HepG2 (cell line): ENCODE results near the gene HSPA1L. TPM values are rescaled to one million over a fixed set of nuclear protein-coding genes. Genes with fewer than 3 reads are reported as not detected.

ENCODE experiments used
- DMAP1 ChIP-seq: IDR thresholded peaks from 2 replicates; pipeline ENCODE4 v1.6.1; 2016
- DRAP1 ChIP-seq: IDR thresholded peaks from 2 replicates; pipeline ENCODE4 v1.6.1; 2016; ENCODE audit warnings: missing genetic modification reagents, missing compliant biosample characterization
- MYNN ChIP-seq: sonication (generic); formaldehyde crosslinking; IDR thresholded peaks from 2 replicates; pipeline ENCODE4 v1.4.0; 2020; ENCODE audit warnings: mild to moderate bottlenecking, low read depth, missing genetic modification reagents
- NKX3-1 ChIP-seq: sonication (generic); formaldehyde crosslinking; IDR thresholded peaks from 2 replicates; pipeline ENCODE4 v1.5.0; 2020; ENCODE audit warnings: missing genetic modification reagents
- PAX8 ChIP-seq: sonication (generic); formaldehyde crosslinking; IDR thresholded peaks from 2 replicates; pipeline ENCODE4 v1.8.0; 2022; ENCODE audit warnings: mild to moderate bottlenecking, missing genetic modification reagents, borderline replicate concordance
- RAD21 ChIP-seq: fragments of 450-650 bp; formaldehyde crosslinking; IDR thresholded peaks from 2 replicates; pipeline ENCODE4 v1.5.0; 2020; ENCODE audit warnings: mild to moderate bottlenecking
- SOX5 ChIP-seq: IDR thresholded peaks from 2 replicates; pipeline ENCODE4 v1.6.1; 2016; ENCODE audit warnings: borderline replicate concordance
- SP1 ChIP-seq, 2 experiments: fragments of 450-650 bp in 1 of 2; sonication (generic) in 1 of 2; formaldehyde crosslinking in 1 of 2; IDR thresholded peaks; 2 replicates each; pipeline versions ENCODE4 v1.4.0 to v1.6.1; 2016 to 2020; ENCODE audit warnings: missing genetic modification reagents in 1 of 2
- TAF1 ChIP-seq: sonication (generic); formaldehyde crosslinking; IDR thresholded peaks from 2 replicates; pipeline ENCODE4 v1.4.0; 2020; ENCODE audit warnings: missing genetic modification reagents
- TAF15 ChIP-seq: fragments of 200-400 bp; formaldehyde crosslinking; IDR thresholded peaks from one replicate; pipeline ENCODE4 v1.6.1; 2018; ENCODE audit warnings: mild to moderate bottlenecking, low read depth, low read length; ENCODE audit not compliant: poor library complexity, severe bottlenecking
- THAP7 ChIP-seq: sonication (generic); formaldehyde crosslinking; IDR thresholded peaks from 2 replicates; pipeline ENCODE4 v1.8.1; 2023; ENCODE audit warnings: mild to moderate bottlenecking, missing genetic modification reagents
- TSC22D2 ChIP-seq: sonication (generic); formaldehyde crosslinking; IDR thresholded peaks from 2 replicates; pipeline ENCODE4 v1.5.1; 2020; ENCODE audit warnings: missing genetic modification reagents, mild to moderate bottlenecking, borderline replicate concordance
- XRCC5 ChIP-seq: fragments of 200-400 bp; formaldehyde crosslinking; optimal IDR thresholded peaks from 2 replicates; pipeline ENCODE3; 2017; ENCODE audit warnings: mild to moderate bottlenecking, low read length
- ZFP1 ChIP-seq: IDR thresholded peaks from 2 replicates; pipeline ENCODE4 v1.6.1; 2016
- ZIK1 ChIP-seq: sonication (generic); formaldehyde crosslinking; IDR thresholded peaks from 2 replicates; pipeline ENCODE4 v1.5.0; 2020; ENCODE audit warnings: mild to moderate bottlenecking, low read depth, missing genetic modification reagents, borderline replicate concordance
- ZNF124 ChIP-seq: sonication (generic); formaldehyde crosslinking; IDR thresholded peaks from 2 replicates; pipeline ENCODE4 v1.4.0; 2020; ENCODE audit warnings: missing genetic modification reagents
- ZNF160 ChIP-seq: sonication (generic); formaldehyde crosslinking; IDR thresholded peaks from 2 replicates; pipeline ENCODE4 v1.8.0; 2022; ENCODE audit warnings: mild to moderate bottlenecking, inconsistent platforms, missing genetic modification reagents
- ZNF180 ChIP-seq: sonication (generic); formaldehyde crosslinking; IDR thresholded peaks from 2 replicates; pipeline ENCODE4 v1.4.0; 2020; ENCODE audit warnings: low read depth, missing genetic modification reagents, borderline replicate concordance
- ZNF24 ChIP-seq: fragments of 450-650 bp; IDR thresholded peaks from 2 replicates; pipeline ENCODE4 v1.6.1; 2017; ENCODE audit warnings: antibody characterized with exemption, mild to moderate bottlenecking
- ZNF724P ChIP-seq: sonication (generic); formaldehyde crosslinking; IDR thresholded peaks from 2 replicates; pipeline ENCODE4 v1.8.0; 2022; ENCODE audit warnings: missing genetic modification reagents, borderline replicate concordance
- polyA plus RNA-seq, 8 experiments: library from polyadenylated mRNA; depleted of rRNA in 3 of 8; stranded (reverse) in 7 of 8; unstranded in 1 of 8; fragments of >200 nt; fragmentation: Illumina TruSeq in 4 of 8; extraction: Trizol in 4 of 8; gene quantifications; 2 replicates each; pipeline versions ENCODE4 v1.2.1 to v1.2.3, GENCODE V29; 2011 to 2016; ENCODE audit warnings: low read depth in 4 of 8, missing spikeins in 1 of 8, mixed read lengths in 1 of 8; ENCODE audit not compliant: insufficient read depth in 1 of 8
- total RNA-seq, 5 experiments: library from RNA; depleted of rRNA; stranded (reverse); fragments of >200 nt; fragmentation: Illumina TruSeq; extraction: Trizol; gene quantifications; 2 replicates each; pipeline ENCODE4 v1.2.3, GENCODE V29; 2016; ENCODE audit warnings: low read depth in 1 of 5
- TF ChIP-seq, protein P1 (sequence below): sonication (generic); formaldehyde crosslinking; IDR thresholded peaks from 2 replicates; pipeline ENCODE4 v1.5.0; 2020; ENCODE audit warnings: mild to moderate bottlenecking, missing genetic modification reagents, moderate library complexity
- TF ChIP-seq, protein P2 (sequence below): sonication (generic); formaldehyde crosslinking; IDR thresholded peaks from 2 replicates; pipeline ENCODE4 v1.5.0; 2020; ENCODE audit warnings: missing genetic modification reagents
- TF ChIP-seq, protein P3 (sequence below): IDR thresholded peaks from 2 replicates; pipeline ENCODE4 v1.6.1; 2018; ENCODE audit warnings: missing genetic modification reagents, mild to moderate bottlenecking, missing compliant biosample characterization
- TF ChIP-seq, protein P4 (sequence below): conservative IDR thresholded peaks from 2 replicates; pipeline ENCODE4 v1.6.1; 2018; ENCODE audit warnings: missing genetic modification reagents

Gene HSPA1L
- total and polyA plus RNA-seq, 2 of the 13 experiments (the other 11 are each of a cell fraction or from before 2014, with no cell fraction given), result 0.55 to 1.0 TPM

- TF ChIP-seq MYNN (no peak; the same call in 1 of the 2 replicates), THAP7 (CRISPR knock-in tag) (peak; percentile 79), ZIK1 (no peak), PAX8 (CRISPR knock-in tag) (no peak), ZNF180 (CRISPR knock-in tag) (no peak), RAD21 (CRISPR knock-in tag) (no peak), DRAP1 (CRISPR knock-in tag) (peak; percentile 56; the same call in 1 of the 2 replicates), TAF1 (CRISPR knock-in tag) (peak; percentile 54; the same call in 1 of the 2 replicates), ZNF124 (CRISPR knock-in tag) (0 out of 2 replicates have a peak, but pooled peaks have one; percentile 50), TSC22D2 (CRISPR knock-in tag) (0 out of 2 replicates have a peak, but pooled peaks have one; percentile 49), ZNF24 (no peak), XRCC5 (peak; percentile 42), ZFP1 (peak; percentile 70; the same call in 1 of the 2 replicates), TAF15 (peak; percentile 59), SP1 (IDR thresholded peaks at IDR 0.05) (no peak), SP1 (CRISPR knock-in tag; IDR thresholded peaks at IDR 0.05) (peak; percentile 49; the same call in 1 of the 2 replicates), ZNF724P (no peak), SOX5 (CRISPR knock-in tag) (0 out of 2 replicates have a peak, but pooled peaks have one; percentile 41), NKX3-1 (CRISPR knock-in tag) (no peak), DMAP1 (CRISPR knock-in tag) (peak; percentile 63; the same call in 1 of the 2 replicates), ZNF160 (CRISPR knock-in tag) (no peak)
- TF ChIP-seq, protein P1, sequence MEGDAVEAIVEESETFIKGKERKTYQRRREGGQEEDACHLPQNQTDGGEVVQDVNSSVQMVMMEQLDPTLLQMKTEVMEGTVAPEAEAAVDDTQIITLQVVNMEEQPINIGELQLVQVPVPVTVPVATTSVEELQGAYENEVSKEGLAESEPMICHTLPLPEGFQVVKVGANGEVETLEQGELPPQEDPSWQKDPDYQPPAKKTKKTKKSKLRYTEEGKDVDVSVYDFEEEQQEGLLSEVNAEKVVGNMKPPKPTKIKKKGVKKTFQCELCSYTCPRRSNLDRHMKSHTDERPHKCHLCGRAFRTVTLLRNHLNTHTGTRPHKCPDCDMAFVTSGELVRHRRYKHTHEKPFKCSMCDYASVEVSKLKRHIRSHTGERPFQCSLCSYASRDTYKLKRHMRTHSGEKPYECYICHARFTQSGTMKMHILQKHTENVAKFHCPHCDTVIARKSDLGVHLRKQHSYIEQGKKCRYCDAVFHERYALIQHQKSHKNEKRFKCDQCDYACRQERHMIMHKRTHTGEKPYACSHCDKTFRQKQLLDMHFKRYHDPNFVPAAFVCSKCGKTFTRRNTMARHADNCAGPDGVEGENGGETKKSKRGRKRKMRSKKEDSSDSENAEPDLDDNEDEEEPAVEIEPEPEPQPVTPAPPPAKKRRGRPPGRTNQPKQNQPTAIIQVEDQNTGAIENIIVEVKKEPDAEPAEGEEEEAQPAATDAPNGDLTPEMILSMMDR (CRISPR knock-in tag), result peak; percentile 26
- TF ChIP-seq, protein P2, sequence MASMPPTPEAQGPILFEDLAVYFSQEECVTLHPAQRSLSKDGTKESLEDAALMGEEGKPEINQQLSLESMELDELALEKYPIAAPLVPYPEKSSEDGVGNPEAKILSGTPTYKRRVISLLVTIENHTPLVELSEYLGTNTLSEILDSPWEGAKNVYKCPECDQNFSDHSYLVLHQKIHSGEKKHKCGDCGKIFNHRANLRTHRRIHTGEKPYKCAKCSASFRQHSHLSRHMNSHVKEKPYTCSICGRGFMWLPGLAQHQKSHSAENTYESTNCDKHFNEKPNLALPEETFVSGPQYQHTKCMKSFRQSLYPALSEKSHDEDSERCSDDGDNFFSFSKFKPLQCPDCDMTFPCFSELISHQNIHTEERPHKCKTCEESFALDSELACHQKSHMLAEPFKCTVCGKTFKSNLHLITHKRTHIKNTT (CRISPR knock-in tag), result no peak
- TF ChIP-seq, protein P3, sequence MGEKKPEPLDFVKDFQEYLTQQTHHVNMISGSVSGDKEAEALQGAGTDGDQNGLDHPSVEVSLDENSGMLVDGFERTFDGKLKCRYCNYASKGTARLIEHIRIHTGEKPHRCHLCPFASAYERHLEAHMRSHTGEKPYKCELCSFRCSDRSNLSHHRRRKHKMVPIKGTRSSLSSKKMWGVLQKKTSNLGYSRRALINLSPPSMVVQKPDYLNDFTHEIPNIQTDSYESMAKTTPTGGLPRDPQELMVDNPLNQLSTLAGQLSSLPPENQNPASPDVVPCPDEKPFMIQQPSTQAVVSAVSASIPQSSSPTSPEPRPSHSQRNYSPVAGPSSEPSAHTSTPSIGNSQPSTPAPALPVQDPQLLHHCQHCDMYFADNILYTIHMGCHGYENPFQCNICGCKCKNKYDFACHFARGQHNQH (CRISPR knock-in tag), result peak; percentile 81; the same call in 1 of the 2 replicates
- TF ChIP-seq, protein P4, sequence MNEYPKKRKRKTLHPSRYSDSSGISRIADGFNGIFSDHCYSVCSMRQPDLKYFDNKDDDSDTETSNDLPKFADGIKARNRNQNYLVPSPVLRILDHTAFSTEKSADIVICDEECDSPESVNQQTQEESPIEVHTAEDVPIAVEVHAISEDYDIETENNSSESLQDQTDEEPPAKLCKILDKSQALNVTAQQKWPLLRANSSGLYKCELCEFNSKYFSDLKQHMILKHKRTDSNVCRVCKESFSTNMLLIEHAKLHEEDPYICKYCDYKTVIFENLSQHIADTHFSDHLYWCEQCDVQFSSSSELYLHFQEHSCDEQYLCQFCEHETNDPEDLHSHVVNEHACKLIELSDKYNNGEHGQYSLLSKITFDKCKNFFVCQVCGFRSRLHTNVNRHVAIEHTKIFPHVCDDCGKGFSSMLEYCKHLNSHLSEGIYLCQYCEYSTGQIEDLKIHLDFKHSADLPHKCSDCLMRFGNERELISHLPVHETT (CRISPR knock-in tag), result 0 out of 2 replicates have a peak, but pooled peaks have one; percentile 45
Observed at GRCh38 chr6:31776989-31777666, 38.0 kb downstream of the HSPA1L start, which contains the start of gene VWA7 (continued).
